Vagina (tissue), 2 donors: ENCODE measurements around the gene SPINK1.

Experiments
- POLR2A ChIP-seq, 2 donors: fragments of 450-650 bp; IDR thresholded peaks; one replicate each; pipeline ENCODE4 v1.6.1; 2017; ENCODE audit warnings: antibody characterized with exemption in 2 of 2, mild to moderate bottlenecking in 2 of 2, moderate library complexity in 2 of 2
- TF ChIP-seq, protein P1 (sequence below), 3 experiments: fragments of 450-650 bp in 2 of 3; fragments of 200-600 bp in 1 of 3; sonication (generic) in 1 of 3; IDR thresholded peaks; one replicate each; pipeline ENCODE4 v1.5.1; 2017 to 2019; ENCODE audit warnings: antibody characterized with exemption in 3 of 3, mild to moderate bottlenecking in 2 of 3, moderate library complexity in 2 of 3

DNA sequence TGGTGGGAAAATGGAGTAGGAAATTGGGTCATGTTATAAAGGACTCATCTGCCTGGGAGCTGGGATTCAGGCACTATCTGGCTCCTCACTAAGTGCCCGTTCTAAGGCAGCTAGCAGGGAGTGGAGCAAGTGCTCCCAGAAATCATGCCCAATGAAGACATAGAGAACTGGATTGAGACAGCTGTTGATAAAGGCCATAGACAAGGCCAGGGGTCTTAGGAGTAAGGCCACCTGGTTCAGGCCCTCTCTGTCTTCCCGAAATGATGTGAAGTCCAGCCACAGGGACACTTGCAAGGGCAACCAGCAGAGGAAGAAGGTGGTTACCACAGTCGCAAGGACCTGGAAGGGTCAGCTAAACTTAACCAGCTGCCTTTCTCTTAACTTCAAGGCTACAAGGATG, 20.1 kb upstream of the SPINK1 start:
- TF ChIP-seq, protein P1, sequence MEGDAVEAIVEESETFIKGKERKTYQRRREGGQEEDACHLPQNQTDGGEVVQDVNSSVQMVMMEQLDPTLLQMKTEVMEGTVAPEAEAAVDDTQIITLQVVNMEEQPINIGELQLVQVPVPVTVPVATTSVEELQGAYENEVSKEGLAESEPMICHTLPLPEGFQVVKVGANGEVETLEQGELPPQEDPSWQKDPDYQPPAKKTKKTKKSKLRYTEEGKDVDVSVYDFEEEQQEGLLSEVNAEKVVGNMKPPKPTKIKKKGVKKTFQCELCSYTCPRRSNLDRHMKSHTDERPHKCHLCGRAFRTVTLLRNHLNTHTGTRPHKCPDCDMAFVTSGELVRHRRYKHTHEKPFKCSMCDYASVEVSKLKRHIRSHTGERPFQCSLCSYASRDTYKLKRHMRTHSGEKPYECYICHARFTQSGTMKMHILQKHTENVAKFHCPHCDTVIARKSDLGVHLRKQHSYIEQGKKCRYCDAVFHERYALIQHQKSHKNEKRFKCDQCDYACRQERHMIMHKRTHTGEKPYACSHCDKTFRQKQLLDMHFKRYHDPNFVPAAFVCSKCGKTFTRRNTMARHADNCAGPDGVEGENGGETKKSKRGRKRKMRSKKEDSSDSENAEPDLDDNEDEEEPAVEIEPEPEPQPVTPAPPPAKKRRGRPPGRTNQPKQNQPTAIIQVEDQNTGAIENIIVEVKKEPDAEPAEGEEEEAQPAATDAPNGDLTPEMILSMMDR (IDR thresholded peaks at IDR 0.05) = no peak
- no peak for TF ChIP-seq POLR2A (IDR thresholded peaks at IDR 0.05)
